Neural progenitor cell (in vitro differentiated cells): ENCODE results near the gene STK10.

Experiments
- CTCF ChIP-seq: fragments of 200-600 bp; sonication (generic); IDR thresholded peaks from 2 replicates; pipeline ENCODE4 v1.5.1; 2017; ENCODE audit warnings: antibody characterized with exemption, mild to moderate bottlenecking
- EZH2 ChIP-seq: fragments of 200-600 bp; sonication (generic); IDR thresholded peaks from 2 replicates; pipeline ENCODE4 v1.6.1; 2017; ENCODE audit warnings: antibody characterized with exemption, mild to moderate bottlenecking, moderate library complexity

- TF ChIP-seq CTCF (no peak), EZH2 (no peak)
Observed at GRCh38 chr5:172166030-172166826, 21.8 kb downstream of the STK10 start.
